Measurements from ENCODE around the gene RCOR2. TPM values are rescaled to one million over a fixed set of nuclear protein-coding genes. Genes with fewer than 3 reads are reported as not detected.
A peak's percentile ranks its signal among the peaks of the same experiment; 100 is the strongest.

The RCOR2 gene
- total RNA-seq, 1 experiment from 2014 or later = 1.8 TPM

DNA sequence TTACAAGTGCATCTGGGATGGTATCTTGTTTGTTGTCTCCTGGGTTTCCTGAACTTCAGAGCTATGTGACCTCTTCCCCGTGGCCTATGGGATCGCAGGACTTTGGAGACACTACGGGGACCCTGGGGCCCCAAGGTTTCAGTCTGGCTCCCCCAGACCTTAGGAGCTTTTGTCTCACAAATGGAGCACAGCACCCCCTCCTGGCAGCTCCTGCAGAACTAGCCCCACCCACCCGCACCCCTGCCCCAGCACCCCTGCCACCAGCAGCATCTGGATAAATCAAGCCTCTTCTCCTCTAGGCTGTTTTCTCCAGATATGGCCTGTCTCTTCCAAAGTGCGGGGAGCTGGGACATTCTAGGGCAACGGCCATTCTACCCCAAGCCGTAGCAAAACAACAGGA lies 10.4 kb downstream of the RCOR2 start:
- Mint-ChIP-seq H3K27ac (ENCODE audit: unreplicated experiment) (no peak overlapping the region), H3K4me1 (ENCODE audit: low read depth, unreplicated experiment) (no peaks in the 10 kb centered on the region), H3K27me3 (ENCODE audit: insufficient read depth, unreplicated experiment) (no peaks in the 10 kb centered on the region), H3K4me3 (ENCODE audit: unreplicated experiment) (no peak overlapping the region), H3K9me3 (ENCODE audit: unreplicated experiment) (no peaks in the 10 kb centered on the region), H3K36me3 (ENCODE audit: insufficient read depth, unreplicated experiment) (peaks cover 63% of the 10 kb centered on the region)
- TF ChIP-seq, protein P1, sequence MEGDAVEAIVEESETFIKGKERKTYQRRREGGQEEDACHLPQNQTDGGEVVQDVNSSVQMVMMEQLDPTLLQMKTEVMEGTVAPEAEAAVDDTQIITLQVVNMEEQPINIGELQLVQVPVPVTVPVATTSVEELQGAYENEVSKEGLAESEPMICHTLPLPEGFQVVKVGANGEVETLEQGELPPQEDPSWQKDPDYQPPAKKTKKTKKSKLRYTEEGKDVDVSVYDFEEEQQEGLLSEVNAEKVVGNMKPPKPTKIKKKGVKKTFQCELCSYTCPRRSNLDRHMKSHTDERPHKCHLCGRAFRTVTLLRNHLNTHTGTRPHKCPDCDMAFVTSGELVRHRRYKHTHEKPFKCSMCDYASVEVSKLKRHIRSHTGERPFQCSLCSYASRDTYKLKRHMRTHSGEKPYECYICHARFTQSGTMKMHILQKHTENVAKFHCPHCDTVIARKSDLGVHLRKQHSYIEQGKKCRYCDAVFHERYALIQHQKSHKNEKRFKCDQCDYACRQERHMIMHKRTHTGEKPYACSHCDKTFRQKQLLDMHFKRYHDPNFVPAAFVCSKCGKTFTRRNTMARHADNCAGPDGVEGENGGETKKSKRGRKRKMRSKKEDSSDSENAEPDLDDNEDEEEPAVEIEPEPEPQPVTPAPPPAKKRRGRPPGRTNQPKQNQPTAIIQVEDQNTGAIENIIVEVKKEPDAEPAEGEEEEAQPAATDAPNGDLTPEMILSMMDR (IDR thresholded peaks at IDR 0.05; ENCODE audit: insufficient read depth in 1 of 2, low read depth in 1 of 2, low read length in 1 of 2, severe bottlenecking in 1 of 2, unreplicated experiment in 1 of 2) = peak; percentile 31 to 33
- Histone ChIP-seq H3K4me1 (0 out of 2 replicates have a peak, but pooled peaks cover 5% of the 10 kb centered on the region), H3K36me3 (ENCODE audit: control insufficient read depth, insufficient read depth, low read length) (peaks cover 3% of the 10 kb centered on the region; the same call in 1 of the 2 replicates), H3K9me3 (no peaks in the 10 kb centered on the region), H3K27me3 (replicated peaks; ENCODE audit: control insufficient read depth, insufficient read depth, low read length) (no peaks in the 10 kb centered on the region), H3K4me3 (ENCODE audit: low read depth, low read length) (no peak overlapping the region)
- POLR2A ChIA-PET = no interaction called here
- peak in 1 of 2 experiments; percentile 46 for DNase-seq
- CTCF ChIA-PET = interaction anchor here (0.5 to 1.4 kb wide), 8 partner anchors 10 to 149 kb away, joined by 3 to 7 read pairs (median 4); partner anchors contain the start of genes MARK2 and RCOR2
- intact Hi-C loops (cut with micrococcal nuclease; ENCODE audit: unreplicated experiment) = loop anchor here (1.0 to 5.0 kb wide), 2 partner anchors 41 to 69 kb away; no protein-coding TSS in a partner anchor
- no TSS peak for BruUV-seq (replicated peaks)

DNA sequence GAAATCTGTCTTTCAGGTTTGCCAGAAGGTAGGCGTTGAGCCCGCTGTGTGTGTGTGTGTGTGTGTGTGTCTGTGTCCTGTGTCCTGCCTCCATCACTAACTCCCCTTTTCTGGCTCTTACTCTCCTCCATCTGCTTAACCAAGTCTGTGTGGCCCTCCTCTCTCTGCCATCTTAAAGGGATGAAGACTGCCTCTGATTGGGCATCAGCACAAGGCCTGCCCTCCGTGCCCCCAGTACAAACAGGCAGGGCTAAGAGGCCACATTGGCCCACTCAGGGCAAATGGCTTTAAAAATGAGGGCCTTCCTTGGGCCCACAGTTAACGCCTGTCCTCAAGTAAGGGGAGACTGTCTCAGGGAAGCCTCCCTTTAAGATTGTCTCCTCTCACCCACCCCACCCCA lies 10.9 kb downstream of the RCOR2 start:
- H3K36me3 ChIP-seq (ENCODE audit: control insufficient read depth, insufficient read depth, low read length) = peaks cover 3% of the 10 kb centered on the region

DNA sequence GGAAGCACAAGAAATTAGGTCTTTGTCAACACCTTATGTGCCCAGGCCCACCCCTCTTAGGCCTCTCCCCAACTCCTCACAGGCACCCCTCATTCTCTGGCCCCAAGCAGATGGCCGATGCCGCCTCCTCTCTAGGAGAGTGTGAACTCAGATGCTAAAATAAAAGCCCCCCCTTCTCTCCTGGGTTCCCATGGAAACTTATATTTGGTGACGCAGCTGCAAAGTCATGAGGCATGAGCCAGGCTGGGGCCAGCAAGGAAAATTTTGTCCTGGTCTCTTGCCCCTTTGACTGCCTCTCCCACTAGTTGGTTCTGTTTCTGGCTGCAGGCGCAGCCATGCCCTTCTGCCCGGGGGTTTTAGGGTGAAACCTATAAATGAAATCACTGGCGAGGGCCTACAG lies 11.8 kb downstream of the RCOR2 start:
- Mint-ChIP-seq H3K27ac (ENCODE audit: unreplicated experiment) (peak overlapping the region; percentile 31), H3K4me1 (ENCODE audit: low read depth, unreplicated experiment) (no peaks in the 10 kb centered on the region), H3K27me3 (ENCODE audit: insufficient read depth, unreplicated experiment) (no peaks in the 10 kb centered on the region), H3K4me3 (ENCODE audit: unreplicated experiment) (no peak overlapping the region), H3K9me3 (ENCODE audit: unreplicated experiment) (no peaks in the 10 kb centered on the region), H3K36me3 (ENCODE audit: insufficient read depth, unreplicated experiment) (peaks cover 64% of the 10 kb centered on the region)
- POLR2A ChIA-PET = no interaction called here
- no peaks in the 10 kb centered on the region for H3K9me3 ChIP-seq
- no peak for DNase-seq
- intact Hi-C loops (cut with micrococcal nuclease; ENCODE audit: unreplicated experiment) = loop anchor here (5.0 kb wide), 1 partner anchor 42 kb away; no protein-coding TSS in a partner anchor
- H3K36me3 ChIP-seq (ENCODE audit: control insufficient read depth, insufficient read depth, low read length) = peaks cover 3% of the 10 kb centered on the region
- no TSS peak for BruUV-seq (replicated peaks)
- 0 out of 2 replicates have a peak, but pooled peaks cover 5% of the 10 kb centered on the region for H3K4me1 ChIP-seq
- H3K27me3 ChIP-seq (replicated peaks; ENCODE audit: control insufficient read depth, insufficient read depth, low read length) = no peaks in the 10 kb centered on the region
- H3K4me3 ChIP-seq (ENCODE audit: low read depth, low read length) = no peak overlapping the region
- CTCF ChIA-PET = no interaction called here
- TF ChIP-seq, protein P1 (IDR thresholded peaks at IDR 0.05; ENCODE audit: insufficient read depth in 1 of 2, low read depth in 1 of 2, low read length in 1 of 2, severe bottlenecking in 1 of 2, unreplicated experiment in 1 of 2) = no peak

More for the DNA sequence above, 10.9 kb downstream of the RCOR2 start:
- POLR2A ChIA-PET = no interaction called here
- H3K4me1 Mint-ChIP-seq (ENCODE audit: low read depth, unreplicated experiment) = no peaks in the 10 kb centered on the region
- H3K27me3 Mint-ChIP-seq (ENCODE audit: insufficient read depth, unreplicated experiment) = no peaks in the 10 kb centered on the region
- Histone ChIP-seq H3K4me3 (ENCODE audit: low read depth, low read length) (no peak overlapping the region), H3K27me3 (replicated peaks; ENCODE audit: control insufficient read depth, insufficient read depth, low read length) (no peaks in the 10 kb centered on the region), H3K4me1 (0 out of 2 replicates have a peak, but pooled peaks cover 5% of the 10 kb centered on the region), H3K9me3 (no peaks in the 10 kb centered on the region)
- CTCF ChIA-PET = interaction anchor here (0.5 to 1.4 kb wide), 7 partner anchors 10 to 69 kb away, joined by 3 to 7 read pairs (median 4); partner anchors contain the start of genes MARK2 and RCOR2
- H3K36me3 Mint-ChIP-seq (ENCODE audit: insufficient read depth, unreplicated experiment) = peaks cover 64% of the 10 kb centered on the region
- intact Hi-C loops (cut with micrococcal nuclease; ENCODE audit: unreplicated experiment) = loop anchor here (1.0 to 5.0 kb wide), 2 partner anchors 41 to 69 kb away; no protein-coding TSS in a partner anchor
- DNase-seq = no peak
- BruUV-seq (replicated peaks) = no TSS peak
- H3K27ac Mint-ChIP-seq (ENCODE audit: unreplicated experiment) = no peak overlapping the region
- no peak overlapping the region for H3K4me3 Mint-ChIP-seq (ENCODE audit: unreplicated experiment)
- H3K9me3 Mint-ChIP-seq (ENCODE audit: unreplicated experiment) = no peaks in the 10 kb centered on the region
- TF ChIP-seq, protein P1 (IDR thresholded peaks at IDR 0.05; ENCODE audit: insufficient read depth in 1 of 2, low read depth in 1 of 2, low read length in 1 of 2, severe bottlenecking in 1 of 2, unreplicated experiment in 1 of 2) = no peak

Data from Caco-2 (cell line).